Activated naive CD8-positive, alpha-beta T cell treated with anti-CD3 and anti-CD28 coated beads, Interleukin-2, amount 10 ng/mL, durations not matched to agents 7 days and 5 days (primary cell): ENCODE results near the gene MLH3. TPM values are rescaled to one million over a fixed set of nuclear protein-coding genes. Genes with fewer than 3 reads are reported as not detected.
"Not testable (repeated sequence)": the region's sequence is repeated elsewhere in the genome, so short reads cannot be mapped to it uniquely, and the experiment has no call there.

ENCODE experiments used
- ATAC-seq: fragments of 150-1000 bp; cut with Tn5 transposase; one replicate; pipeline ENCODE4 v1.10.0; 2021; ENCODE audit warnings: low read depth, moderate library complexity
- POLR2A ChIA-PET: fragments of 350-600 bp; sonication (Branson Sonifier 250); formaldehyde crosslinking; loops from one replicate; lab custom pipeline; 2021; ENCODE audit warnings: antibody characterized with exemption; lab: Charles Lee
- DNase-seq: peaks from one replicate; pipeline ENCODE4 v3.0.0; 2021
- H3K27ac Mint-ChIP-seq: one replicate; pipeline ENCODE4 v1.8.0; 2022; ENCODE audit warnings: mild to moderate bottlenecking, mixed read lengths
- H3K27me3 Mint-ChIP-seq: one replicate; pipeline ENCODE4 v1.8.0; 2022; ENCODE audit warnings: mild to moderate bottlenecking, moderate library complexity, mixed read lengths
- H3K36me3 Mint-ChIP-seq: one replicate; pipeline ENCODE4 v1.8.0; 2021; ENCODE audit warnings: mild to moderate bottlenecking, mixed read lengths
- H3K4me1 Mint-ChIP-seq: one replicate; pipeline ENCODE4 v1.8.0; 2021; ENCODE audit warnings: mixed read lengths
- H3K4me3 Mint-ChIP-seq: one replicate; pipeline ENCODE4 v1.8.0; 2022; ENCODE audit warnings: mild to moderate bottlenecking, moderate library complexity, mixed read lengths
- H3K9me3 Mint-ChIP-seq: one replicate; pipeline ENCODE4 v1.8.0; 2021; ENCODE audit warnings: mixed read lengths
- total RNA-seq, 2 experiments: library from RNA; stranded (reverse); gene quantifications; one replicate each; pipeline ENCODE4 v1.2.3, GENCODE V29; 2021

Gene MLH3
- total RNA-seq, 2 experiments from 2014 or later, result 18.0 to 18.2 TPM

DNA sequence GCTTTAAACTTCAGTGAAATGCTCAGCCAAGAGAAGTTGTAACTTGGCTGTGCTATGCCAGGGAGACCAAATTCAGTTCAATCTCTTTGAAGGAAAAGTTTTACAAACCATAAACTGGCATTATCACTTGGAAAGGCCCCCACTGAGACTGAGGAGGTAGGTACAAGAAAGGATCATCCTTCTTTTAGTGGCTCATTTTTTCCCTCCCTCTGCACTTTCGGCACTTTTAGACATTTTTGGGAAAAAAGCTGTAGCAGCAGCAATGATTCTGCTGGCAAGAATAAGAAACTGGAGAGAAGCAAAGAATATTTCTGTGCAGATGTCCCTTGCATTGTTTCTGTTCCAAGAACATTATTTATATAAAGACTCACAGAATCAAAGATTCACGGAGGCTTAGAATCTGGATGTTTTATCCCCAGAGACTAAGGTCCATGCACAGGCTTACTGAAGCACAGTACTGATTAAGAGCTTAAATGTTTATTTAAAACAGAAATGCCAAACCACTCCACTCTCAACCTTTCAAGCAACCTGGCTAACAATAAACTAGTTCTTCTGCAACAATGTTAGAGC, 30.5 kb upstream of the MLH3 start:
- POLR2A ChIA-PET, result no interaction called here

DNA sequence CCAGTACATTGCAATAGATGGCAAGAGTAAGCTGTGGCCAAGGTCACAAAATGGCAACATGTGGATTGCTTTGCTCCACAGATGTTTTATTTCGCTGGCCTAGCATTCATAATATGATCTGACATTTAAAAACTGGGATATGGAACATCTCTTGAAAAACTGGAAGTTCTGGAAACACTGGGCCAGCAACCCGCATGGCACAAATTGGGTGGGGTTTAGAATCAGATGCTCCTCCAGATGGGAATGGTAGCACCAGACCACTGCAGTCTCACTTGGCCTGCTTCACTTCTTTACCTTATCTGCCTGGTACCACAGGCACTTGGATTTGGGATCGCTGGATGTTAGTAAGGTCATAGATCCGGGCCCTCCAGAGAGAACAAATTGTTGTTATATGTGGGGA, 28.3 kb upstream of the MLH3 start:
- Mint-ChIP-seq H3K4me3 (no peak overlapping the region), H3K27me3 (no peaks in the 10 kb centered on the region), H3K36me3 (peaks cover 6% of the 10 kb centered on the region), H3K4me1 (no peaks in the 10 kb centered on the region), H3K9me3 (no peaks in the 10 kb centered on the region), H3K27ac (no peak overlapping the region)
- DNase-seq, result no peak
- ATAC-seq, result no peak
- POLR2A ChIA-PET, result no interaction called here

More for the DNA sequence above, 30.5 kb upstream of the MLH3 start:
- Mint-ChIP-seq H3K27ac (no peak overlapping the region), H3K27me3 (no peaks in the 10 kb centered on the region), H3K4me3 (no peak overlapping the region), H3K4me1 (no peaks in the 10 kb centered on the region), H3K36me3 (peaks cover 6% of the 10 kb centered on the region), H3K9me3 (no peaks in the 10 kb centered on the region)
- ATAC-seq (no peak), DNase-seq (no peak)

DNA sequence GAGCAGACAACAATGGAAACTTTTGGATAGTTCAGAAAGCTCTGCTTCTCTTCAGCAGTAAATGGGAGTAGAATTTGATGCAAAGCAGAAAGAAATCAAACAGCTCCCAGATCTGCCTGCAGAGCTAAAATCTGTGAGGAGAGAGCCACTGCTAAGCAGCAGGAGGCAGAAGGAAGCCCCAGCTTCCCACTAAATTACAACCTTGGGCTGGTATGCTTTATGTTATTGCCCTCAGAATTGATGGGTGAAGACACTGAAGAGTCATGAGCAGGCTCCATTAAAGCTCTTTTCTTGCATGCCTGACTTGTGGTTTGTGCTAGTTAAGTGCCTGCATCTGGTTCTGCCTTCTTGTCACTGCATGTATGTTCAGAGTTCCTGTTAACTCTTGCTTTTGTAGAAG, 26.5 kb upstream of the MLH3 start:
- H3K4me3 Mint-ChIP-seq, result no peak overlapping the region
- no peak for ATAC-seq
- POLR2A ChIA-PET, result interaction anchor here (0.9 kb wide), 1 partner anchor 14 kb away, joined by 5 read pairs; the partner anchor contains the start of gene ACYP1
- no peak overlapping the region for H3K27ac Mint-ChIP-seq
- H3K36me3 Mint-ChIP-seq, result peaks cover 4% of the 10 kb centered on the region
- no peaks in the 10 kb centered on the region for H3K4me1 Mint-ChIP-seq
- H3K9me3 Mint-ChIP-seq, result no peaks in the 10 kb centered on the region
- H3K27me3 Mint-ChIP-seq, result no peaks in the 10 kb centered on the region
- DNase-seq, result no peak

DNA sequence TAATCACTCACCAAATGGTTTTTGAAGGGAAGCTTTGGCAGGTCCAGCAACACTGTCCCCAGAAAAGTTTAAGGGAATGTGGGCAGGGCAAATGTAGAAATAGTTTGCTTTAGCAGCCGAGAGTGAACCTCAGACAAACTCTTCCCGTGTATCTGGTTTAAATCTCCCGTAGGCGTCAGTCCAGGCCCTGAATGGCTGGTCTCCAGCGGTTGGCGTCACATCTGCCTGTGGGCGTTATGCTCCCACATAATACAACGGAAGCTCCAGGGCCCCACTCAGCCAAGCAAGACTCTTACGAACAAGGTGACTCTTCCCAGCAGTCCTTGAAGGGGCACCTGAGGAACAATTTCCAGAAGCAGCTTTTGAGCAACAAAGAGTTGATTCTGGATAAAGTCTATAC, 19.1 kb upstream of the MLH3 start:
- Mint-ChIP-seq H3K4me1 (peaks cover 2% of the 10 kb centered on the region), H3K27me3 (no peaks in the 10 kb centered on the region), H3K36me3 (no peaks in the 10 kb centered on the region), H3K27ac (no peak overlapping the region), H3K4me3 (no peak overlapping the region), H3K9me3 (no peaks in the 10 kb centered on the region)
- DNase-seq, result no peak
- POLR2A ChIA-PET, result no interaction called here
- no peak for ATAC-seq

DNA sequence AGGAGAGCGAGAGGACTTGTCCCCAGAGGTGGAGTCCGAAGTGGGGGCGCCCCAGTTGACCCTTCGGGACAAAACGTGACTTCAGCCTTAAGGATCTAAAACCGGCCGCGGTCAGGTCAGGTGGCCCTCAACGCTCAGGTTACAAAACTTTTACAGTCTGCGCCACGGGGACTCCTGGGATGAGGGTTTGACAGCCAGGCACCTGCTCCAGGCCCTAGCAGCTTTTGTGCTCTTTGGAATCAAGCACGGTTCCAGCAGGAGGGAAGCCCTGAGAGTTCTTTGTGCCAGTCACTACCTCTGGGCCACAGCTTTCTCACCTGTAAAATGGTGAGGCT, 18.5 kb upstream of the MLH3 start:
- H3K36me3 Mint-ChIP-seq, result no peaks in the 10 kb centered on the region
- no peaks in the 10 kb centered on the region for H3K27me3 Mint-ChIP-seq
- peaks cover 3% of the 10 kb centered on the region for H3K4me1 Mint-ChIP-seq
- no peaks in the 10 kb centered on the region for H3K9me3 Mint-ChIP-seq
- no peak overlapping the region for H3K4me3 Mint-ChIP-seq
- POLR2A ChIA-PET, result interaction anchor here (0.9 to 1.1 kb wide), 2 partner anchors 57 to 452 kb away, joined by 3 read pairs; partner anchors contain the start of gene NEK9
- DNase-seq, result no peak
- no peak for ATAC-seq
- H3K27ac Mint-ChIP-seq, result peak overlapping the region; percentile 22

DNA sequence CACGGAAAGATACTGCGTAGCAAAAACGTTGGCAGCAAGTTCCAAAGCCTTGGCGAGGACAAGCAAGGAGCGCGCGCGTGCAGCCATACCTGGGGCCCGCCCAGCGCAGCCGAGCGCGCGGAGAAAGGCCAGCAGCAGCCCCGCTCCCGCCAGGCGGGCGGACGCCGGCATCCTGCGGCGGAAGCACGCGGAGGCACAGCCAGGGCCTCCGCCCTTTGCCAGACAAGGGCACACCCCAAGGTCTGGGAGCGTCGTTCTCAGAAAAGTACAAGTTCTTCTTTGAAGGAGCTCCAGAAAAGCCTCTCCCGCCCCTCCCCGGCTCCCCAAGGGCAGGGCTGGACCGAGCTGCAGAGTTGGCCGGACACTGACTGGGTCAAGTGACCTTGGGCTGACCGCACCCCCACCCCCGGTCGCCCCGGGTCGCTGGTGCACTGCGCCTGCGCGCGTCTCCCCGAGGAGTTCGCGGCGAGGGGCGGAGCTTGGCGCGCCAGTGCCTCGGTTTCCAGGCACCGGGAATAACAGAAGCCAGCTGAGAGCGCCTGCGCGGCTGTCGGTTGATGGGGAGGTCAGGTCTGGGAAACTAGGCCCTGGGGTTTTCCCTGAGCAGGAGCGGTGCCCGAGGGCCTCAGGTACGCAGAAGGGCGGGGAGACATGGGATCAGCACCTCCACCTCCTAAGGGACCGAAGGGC, 18.0 kb upstream of the MLH3 start, which contains the start of gene ZC2HC1C:
Gene ZC2HC1C, plus strand, starts transcription at position 521 of the 690 bp plus-strand sequence. CDS start 933 bp downstream, outside the sequence.
- Mint-ChIP-seq H3K36me3 (no peaks in the 10 kb centered on the region), H3K4me3 (no peak within 1 kb of the TSS), H3K27me3 (no peaks in the 10 kb centered on the region), H3K9me3 (no peaks in the 10 kb centered on the region), H3K27ac (peak within 1 kb of the TSS; percentile 22), H3K4me1 (peaks cover 5% of the 10 kb centered on the region)
- ATAC-seq, result peak; percentile 88
- DNase-seq, result peak; percentile 76
- POLR2A ChIA-PET, result interaction anchor here (0.9 to 1.1 kb wide), 2 partner anchors 58 to 452 kb away, joined by 3 read pairs; partner anchors contain the start of gene NEK9

DNA sequence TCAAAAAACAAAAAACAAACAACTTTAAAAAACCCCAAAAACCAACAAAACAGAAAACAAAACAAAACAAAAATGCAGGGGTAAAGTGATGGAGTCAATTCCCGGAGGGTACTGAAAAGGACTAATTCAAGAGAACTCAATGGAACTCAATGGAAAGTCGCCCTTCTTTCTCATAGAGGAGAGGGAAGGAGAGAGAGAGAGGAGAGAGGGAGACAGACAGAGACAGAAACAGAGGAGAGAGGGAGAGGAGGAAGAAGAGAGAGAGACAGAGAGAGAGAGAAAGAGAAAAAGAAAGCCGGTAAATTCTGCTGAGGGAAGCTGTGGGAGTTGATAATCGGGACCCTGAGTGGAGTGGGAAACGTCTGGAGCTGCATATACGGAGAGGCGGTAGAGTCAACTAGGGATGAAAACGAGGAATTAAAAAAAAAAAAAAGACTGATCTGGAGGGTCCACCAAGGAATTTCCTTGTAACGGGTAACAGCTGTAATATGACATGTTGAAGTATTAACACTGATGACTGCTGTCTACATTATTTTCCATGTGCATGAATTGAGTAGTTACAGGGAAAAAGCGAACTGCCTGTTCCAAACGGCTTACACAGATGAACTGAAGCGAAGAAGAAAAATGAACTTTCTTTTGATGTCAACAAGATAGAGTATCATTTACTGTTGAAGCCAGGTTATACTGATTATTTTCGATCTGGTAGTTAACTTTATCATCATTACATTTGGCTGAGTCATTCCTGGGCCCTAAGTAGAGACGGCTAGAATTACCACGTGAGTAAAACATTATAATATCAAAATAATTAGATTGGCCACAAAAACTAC, 17.2 kb upstream of the MLH3 start:
- H3K9me3 Mint-ChIP-seq, result no peaks in the 10 kb centered on the region
- H3K27ac Mint-ChIP-seq, result no peak overlapping the region
- H3K27me3 Mint-ChIP-seq, result no peaks in the 10 kb centered on the region
- ATAC-seq, result no peak
- peaks cover 2% of the 10 kb centered on the region for H3K36me3 Mint-ChIP-seq
- H3K4me3 Mint-ChIP-seq, result no peak overlapping the region
- peaks cover 9% of the 10 kb centered on the region for H3K4me1 Mint-ChIP-seq
- no peak for DNase-seq
- POLR2A ChIA-PET, result interaction anchor here (0.9 to 1.1 kb wide), 2 partner anchors 59 to 451 kb away, joined by 3 read pairs; partner anchors contain the start of gene NEK9

DNA sequence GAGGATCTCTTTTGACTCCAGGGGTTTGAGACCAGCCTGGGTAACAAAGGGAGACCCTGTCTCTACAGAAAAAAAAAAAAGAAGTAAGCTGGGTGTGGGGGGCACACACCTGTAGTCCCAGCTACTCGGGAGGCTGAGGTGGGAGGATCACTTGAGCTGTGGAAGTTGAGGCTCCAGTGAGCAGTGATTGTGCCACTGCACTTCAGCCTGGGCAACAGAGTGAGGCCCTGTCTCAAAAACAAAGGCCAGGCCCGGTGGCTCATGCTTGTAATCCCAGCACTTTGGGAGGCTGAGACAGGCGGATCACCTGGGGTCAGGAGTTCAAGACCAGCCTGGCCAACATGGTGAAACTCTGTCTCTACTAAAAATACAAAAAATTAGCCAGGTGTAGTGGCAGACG, 16.5 kb upstream of the MLH3 start:
- POLR2A ChIA-PET, result interaction anchor here (0.7 kb wide), 1 partner anchor 221 kb away, joined by 3 read pairs; no protein-coding TSS in a partner anchor

DNA sequence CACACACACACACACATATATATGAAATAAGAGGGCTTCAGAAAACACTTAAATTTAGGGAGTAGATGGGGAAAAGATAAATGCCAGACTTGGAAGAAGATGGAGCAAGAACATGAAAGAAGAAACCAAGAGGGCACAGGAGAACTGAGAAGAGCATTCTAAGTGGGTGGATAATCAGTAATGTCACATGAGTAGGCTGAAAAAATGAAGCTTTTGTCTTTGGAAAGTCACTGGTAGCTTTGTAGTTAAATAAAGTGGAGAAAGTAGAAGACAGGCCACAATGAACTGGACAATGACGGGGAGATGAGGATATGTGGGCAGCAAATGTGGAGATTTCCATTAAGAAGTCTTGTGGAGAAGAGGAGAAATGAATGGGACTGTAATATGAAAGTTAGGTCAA, 15.9 kb upstream of the MLH3 start:
- Mint-ChIP-seq H3K9me3 (no peaks in the 10 kb centered on the region), H3K4me1 (peaks cover 14% of the 10 kb centered on the region), H3K27me3 (no peaks in the 10 kb centered on the region), H3K4me3 (no peak overlapping the region), H3K36me3 (peaks cover 2% of the 10 kb centered on the region), H3K27ac (no peak overlapping the region)
- ATAC-seq (no peak), DNase-seq (no peak)
- POLR2A ChIA-PET, result interaction anchor here (0.7 kb wide), 1 partner anchor 221 kb away, joined by 3 read pairs; no protein-coding TSS in a partner anchor

More for the DNA sequence above, 16.5 kb upstream of the MLH3 start:
- not testable (repeated sequence) for H3K27me3 Mint-ChIP-seq, H3K27ac Mint-ChIP-seq, ATAC-seq, H3K4me3 Mint-ChIP-seq, H3K9me3 Mint-ChIP-seq, H3K36me3 Mint-ChIP-seq, DNase-seq
- peaks cover 14% of the 10 kb centered on the region for H3K4me1 Mint-ChIP-seq

DNA sequence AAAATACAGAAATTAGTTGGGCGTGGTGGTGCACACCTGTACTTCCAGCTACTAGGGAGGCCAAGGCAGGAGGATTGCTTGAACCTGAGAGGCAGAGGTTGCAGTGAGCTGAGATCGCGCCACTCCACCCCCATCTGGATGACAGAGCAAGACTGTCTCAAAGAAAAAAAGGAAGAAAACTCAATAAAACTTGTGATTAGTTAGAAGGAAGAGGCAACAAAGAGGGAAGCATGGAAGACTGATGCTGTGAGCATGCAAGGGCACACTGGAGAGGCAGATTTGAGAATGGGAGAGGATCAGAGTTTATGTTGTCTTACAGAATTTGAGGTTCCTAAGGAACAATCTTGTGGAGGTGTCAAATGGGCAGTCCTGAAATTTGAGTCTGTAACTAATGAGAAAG, 15.4 kb upstream of the MLH3 start:
- H3K27ac Mint-ChIP-seq, result no peak overlapping the region
- H3K9me3 Mint-ChIP-seq, result no peaks in the 10 kb centered on the region
- H3K36me3 Mint-ChIP-seq, result peaks cover 2% of the 10 kb centered on the region
- no peaks in the 10 kb centered on the region for H3K27me3 Mint-ChIP-seq
- peaks cover 15% of the 10 kb centered on the region for H3K4me1 Mint-ChIP-seq
- H3K4me3 Mint-ChIP-seq, result no peak overlapping the region
- ATAC-seq, result no peak
- no peak for DNase-seq
- POLR2A ChIA-PET, result no interaction called here

DNA sequence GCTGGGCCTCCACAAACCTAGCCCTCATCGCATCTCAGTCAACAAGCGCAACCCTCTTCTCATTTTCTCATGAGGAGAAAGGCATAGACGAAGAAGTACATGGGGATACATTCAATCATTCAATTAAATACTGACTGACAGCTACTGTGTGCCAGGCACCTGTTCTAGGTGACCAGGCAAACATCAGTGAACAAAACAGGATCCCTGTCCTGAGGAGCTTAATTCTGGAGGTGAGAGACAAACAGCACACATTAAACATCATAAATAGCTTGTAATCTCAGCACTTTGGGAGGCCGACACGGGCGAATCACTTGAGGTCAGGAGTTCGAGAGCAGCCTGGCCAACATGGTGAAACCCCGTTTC, 12.9 kb upstream of the MLH3 start:
- POLR2A ChIA-PET, result interaction anchor here (0.6 to 2.7 kb wide), 8 partner anchors 8 to 1114 kb away, joined by 3 to 17 read pairs (median 4); partner anchors contain the start of genes COQ6, EIF2B2, FAM161B and MLH3
- peaks cover 27% of the 10 kb centered on the region for H3K4me1 Mint-ChIP-seq
- H3K27me3 Mint-ChIP-seq, result no peaks in the 10 kb centered on the region
- H3K9me3 Mint-ChIP-seq, result peaks cover 2% of the 10 kb centered on the region
- DNase-seq, result no peak
- ATAC-seq, result no peak
- peaks cover 20% of the 10 kb centered on the region for H3K36me3 Mint-ChIP-seq
- peak overlapping the region; percentile 98 for H3K4me3 Mint-ChIP-seq
- peak overlapping the region; percentile 94 for H3K27ac Mint-ChIP-seq

DNA sequence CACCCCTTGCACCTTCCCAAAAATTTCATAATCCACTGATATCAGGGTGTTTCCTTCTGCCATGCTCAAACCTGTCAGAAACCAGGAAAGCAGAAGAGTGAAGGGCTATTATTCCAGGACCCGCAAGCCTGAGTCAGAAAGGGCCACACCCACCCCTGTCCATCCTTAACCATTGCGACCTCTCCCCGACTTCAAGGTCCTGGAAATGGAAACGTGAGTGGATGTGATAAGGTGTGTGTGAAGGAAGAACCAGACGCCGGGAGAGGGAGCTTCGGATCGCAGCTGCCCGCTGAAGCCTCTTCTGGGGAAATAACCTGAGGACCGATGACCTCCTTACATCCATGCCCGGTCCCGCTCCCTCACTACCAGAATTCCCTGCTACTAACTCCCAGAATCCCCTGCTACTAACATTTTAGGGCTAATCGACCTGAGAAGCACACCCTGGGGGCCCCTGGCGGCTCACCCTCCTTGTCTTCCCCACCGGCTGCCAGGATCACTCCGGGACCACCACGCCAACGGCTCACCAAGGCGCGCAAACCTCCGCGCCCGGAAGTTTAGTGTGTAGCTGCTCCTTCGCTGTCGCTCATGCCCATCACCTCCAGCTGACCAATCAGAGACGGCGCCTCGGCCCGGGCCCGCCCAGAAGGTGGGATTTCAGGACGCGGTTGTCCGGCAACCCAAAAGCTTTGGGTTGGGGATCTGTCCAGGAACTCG, 12.4 kb upstream of the MLH3 start, which contains the start of gene ACYP1:
Gene ACYP1, minus strand, starts transcription at position 534 of the 714 bp plus-strand sequence. Its CDS starts 471 bp downstream, at position 63.
- DNase-seq (peak; percentile 93), ATAC-seq (peak; percentile 99)
- peak within 1 kb of the TSS; percentile 94 for H3K27ac Mint-ChIP-seq
- POLR2A ChIA-PET, result interaction anchor here (0.6 to 2.7 kb wide), 10 partner anchors 9 to 1114 kb away, joined by 3 to 17 read pairs (median 3); partner anchors contain the start of genes COQ6, EIF2B2, FAM161B and MLH3
- H3K9me3 Mint-ChIP-seq, result peaks cover 2% of the 10 kb centered on the region
- peaks cover 29% of the 10 kb centered on the region for H3K4me1 Mint-ChIP-seq
- peak within 1 kb of the TSS; percentile 98 for H3K4me3 Mint-ChIP-seq
- H3K27me3 Mint-ChIP-seq, result no peaks in the 10 kb centered on the region
- peaks cover 25% of the 10 kb centered on the region for H3K36me3 Mint-ChIP-seq
